GM12801 (cell line): ENCODE measurements around the gene CCSER2.

ENCODE experiments used
- TF ChIP-seq, protein P1 (sequence below): IDR thresholded peaks from one replicate; pipeline ENCODE4 v1.5.1; 2011; ENCODE audit warnings: control low read depth; ENCODE audit not compliant: insufficient read length; ENCODE audit errors: extremely low read depth

Gene CCSER2

DNA sequence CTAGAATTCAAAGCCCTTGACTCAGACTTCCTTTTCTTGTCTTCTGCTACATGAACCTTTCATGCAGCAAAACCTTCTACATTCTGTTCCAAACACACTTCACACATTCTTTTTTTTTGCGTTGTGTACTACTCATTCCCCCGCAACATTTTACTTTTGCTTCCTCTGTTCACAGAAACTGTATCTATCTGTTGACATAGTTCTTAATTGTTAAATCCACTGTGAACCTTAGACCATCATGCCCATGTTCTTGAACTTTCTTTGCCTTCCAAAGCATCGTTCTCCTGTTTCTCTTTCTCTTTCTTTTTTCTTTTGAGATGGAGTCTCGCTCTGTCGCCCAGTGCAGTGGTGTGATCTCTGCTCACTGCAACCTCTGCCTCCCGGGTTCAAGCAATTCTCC, 14.2 kb downstream of the CCSER2 start:
- TF ChIP-seq, protein P1, sequence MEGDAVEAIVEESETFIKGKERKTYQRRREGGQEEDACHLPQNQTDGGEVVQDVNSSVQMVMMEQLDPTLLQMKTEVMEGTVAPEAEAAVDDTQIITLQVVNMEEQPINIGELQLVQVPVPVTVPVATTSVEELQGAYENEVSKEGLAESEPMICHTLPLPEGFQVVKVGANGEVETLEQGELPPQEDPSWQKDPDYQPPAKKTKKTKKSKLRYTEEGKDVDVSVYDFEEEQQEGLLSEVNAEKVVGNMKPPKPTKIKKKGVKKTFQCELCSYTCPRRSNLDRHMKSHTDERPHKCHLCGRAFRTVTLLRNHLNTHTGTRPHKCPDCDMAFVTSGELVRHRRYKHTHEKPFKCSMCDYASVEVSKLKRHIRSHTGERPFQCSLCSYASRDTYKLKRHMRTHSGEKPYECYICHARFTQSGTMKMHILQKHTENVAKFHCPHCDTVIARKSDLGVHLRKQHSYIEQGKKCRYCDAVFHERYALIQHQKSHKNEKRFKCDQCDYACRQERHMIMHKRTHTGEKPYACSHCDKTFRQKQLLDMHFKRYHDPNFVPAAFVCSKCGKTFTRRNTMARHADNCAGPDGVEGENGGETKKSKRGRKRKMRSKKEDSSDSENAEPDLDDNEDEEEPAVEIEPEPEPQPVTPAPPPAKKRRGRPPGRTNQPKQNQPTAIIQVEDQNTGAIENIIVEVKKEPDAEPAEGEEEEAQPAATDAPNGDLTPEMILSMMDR, result no peak

DNA sequence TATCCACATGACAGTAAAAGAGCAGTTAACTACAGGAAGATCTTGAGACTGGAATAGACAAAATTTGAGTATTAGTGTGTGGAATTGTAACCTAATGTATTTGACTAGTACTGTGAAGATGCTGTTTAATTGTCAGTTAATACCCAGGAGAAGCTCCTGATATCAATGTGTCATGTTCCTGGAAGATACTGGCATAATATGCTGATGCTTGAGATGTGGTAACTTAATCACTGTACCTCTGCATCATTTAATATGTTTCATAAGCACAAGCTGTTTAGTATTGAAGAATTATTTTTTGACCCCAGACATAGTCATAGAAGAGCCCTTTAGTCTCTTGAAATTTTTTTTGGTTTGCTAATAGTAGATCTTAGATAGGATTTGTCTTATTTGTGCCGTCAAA, 15.4 kb downstream of the CCSER2 start:
- TF ChIP-seq, protein P1, result no peak

DNA sequence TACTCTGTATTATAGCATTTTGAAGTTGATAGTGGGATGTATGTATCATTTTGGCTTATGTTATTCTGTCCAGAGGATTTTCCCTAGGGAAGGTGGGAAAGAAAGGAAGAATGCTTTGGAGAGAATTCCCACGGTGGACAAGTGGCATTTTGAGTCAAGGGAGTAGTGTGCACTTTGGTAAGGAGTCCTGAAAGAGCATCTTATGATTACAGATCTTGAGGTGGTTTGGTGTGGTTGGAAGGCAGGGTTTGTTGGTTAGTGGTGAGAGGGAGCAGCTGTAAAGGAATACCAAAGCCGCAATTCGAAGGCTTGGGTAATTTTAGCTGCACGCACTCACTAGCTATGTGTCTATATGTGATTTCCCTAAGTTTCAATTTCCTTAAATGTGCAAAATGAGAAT, 16.1 kb downstream of the CCSER2 start:
- TF ChIP-seq, protein P1, result no peak

DNA sequence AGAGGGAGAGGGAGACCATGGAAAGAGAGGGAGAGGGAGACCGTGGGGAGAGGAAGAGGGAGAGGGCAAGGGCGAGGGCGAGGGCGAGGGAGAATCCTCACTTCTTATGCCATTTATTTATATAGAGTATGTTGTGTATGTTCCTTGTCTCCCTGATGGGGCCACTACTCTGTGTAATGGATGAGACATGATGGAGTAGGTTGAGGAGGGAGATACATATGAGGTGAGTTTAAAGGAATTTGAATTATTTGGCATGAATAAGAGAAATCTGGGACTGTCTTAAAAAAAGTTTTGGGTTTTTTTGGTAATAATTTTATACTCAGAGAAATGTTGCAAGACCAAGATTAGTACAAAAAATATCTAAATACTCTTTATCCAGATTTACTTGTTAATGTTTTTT, 20.1 kb downstream of the CCSER2 start:
- TF ChIP-seq, protein P1, result no peak

DNA sequence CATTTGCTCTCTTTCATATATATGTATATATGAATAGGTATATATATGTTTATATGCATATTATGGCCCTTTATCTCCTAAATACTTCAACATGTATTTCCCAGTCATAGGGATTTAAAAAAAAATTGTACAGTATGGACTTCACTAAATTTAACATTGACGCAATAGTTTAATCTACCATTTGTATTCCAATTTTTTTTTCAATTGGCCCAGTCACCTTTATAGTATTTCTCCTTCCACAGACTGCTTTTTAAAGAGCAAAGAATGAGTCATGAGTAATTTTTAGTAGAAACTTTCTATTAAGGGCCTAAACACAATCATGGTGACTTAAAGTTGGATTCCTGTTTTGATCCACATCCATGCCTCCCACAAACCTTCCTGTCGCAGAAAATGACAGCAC, 20.5 kb downstream of the CCSER2 start:
- TF ChIP-seq, protein P1, result no peak

DNA sequence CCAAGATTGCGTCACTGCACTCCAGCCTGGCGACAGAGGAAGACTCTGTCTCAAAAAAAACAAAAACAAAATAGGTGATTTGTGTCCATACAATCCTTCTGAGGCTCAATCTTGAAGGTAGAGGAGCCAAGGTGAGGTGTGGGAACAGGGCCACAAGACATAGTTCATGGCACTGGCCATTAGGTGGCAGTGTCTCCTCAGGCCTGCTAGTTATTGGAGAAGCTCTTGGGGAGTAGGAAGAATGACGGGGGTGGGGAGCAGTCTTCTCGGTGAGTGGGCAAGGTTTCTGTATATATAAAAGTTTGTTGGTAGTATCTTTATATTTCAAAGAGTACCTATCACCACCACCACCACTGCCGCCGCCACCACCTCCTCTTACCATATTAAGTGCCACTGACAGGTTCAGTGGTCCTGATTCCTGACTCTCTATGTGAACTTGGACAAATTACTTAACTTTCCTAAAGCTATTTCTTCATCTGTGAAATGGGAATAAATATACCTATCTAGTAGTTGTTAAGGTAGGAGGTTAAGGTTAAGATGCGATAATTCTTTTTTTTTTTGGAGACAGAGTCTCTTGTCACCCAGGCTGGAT, 24.0 kb downstream of the CCSER2 start:
- TF ChIP-seq, protein P1, result no peak

DNA sequence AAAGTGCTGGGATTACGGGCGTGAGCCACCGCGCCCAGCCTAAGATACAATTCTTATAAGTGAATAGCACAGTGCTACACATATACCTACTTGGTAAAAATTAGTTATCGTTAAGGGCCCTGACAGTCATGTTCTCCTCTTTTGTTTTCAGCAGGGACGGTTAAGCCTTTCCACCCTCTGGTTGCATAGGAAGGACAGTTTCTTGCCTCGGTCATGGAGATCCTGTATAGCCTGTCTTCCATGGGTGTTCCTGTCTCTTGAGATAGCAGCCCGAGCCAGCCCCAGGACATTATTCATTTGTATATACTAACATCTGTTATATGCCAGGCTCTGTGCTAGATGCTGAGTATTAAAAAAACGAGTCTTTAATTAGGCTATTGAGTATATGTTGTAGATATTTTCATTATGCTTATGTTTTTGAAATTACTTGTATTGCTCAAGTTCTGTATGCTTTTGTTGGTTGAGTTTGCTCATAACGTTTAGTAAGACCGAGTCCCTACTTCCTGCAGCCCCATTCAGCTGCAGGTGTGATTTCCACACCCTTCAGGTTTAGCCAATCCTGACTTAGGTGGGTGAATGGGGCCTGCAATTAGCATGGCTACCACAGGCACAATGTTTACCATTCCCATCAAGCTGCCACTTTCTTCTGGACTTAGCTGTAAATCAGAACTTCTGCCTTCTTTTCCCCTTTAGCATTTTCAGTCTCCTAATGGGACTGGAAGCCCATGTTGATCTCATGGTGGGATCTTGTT, 24.8 kb downstream of the CCSER2 start:
- TF ChIP-seq, protein P1, result no peak
